ENCODE data around the gene LRRC53.

The LRRC53 gene

GRCh38 chr1:74436078-74436477 is 76.3 kb downstream of the LRRC53 start:
- DNase-seq (ENCODE audit: low spot score), result no peak

GRCh38 chr1:74434321-74434720 is 78.1 kb downstream of the LRRC53 start:
- no peak for DNase-seq (ENCODE audit: low spot score)

- DNase-seq (ENCODE audit: low spot score), result no peak
Observed at GRCh38 chr1:74432325-74432724, 80.1 kb downstream of the LRRC53 start.

GRCh38 chr1:74431531-74431930 is 80.9 kb downstream of the LRRC53 start:
- DNase-seq (ENCODE audit: low spot score), result no peak

- no peak for DNase-seq (ENCODE audit: low spot score)
Observed at GRCh38 chr1:74430342-74430934, 82.0 kb downstream of the LRRC53 start.

GRCh38 chr1:74429580-74429979 is 82.8 kb downstream of the LRRC53 start:
- no peak for DNase-seq (ENCODE audit: low spot score)

GRCh38 chr1:74427681-74428080 is 84.7 kb downstream of the LRRC53 start:
- peak; percentile 29 for DNase-seq (ENCODE audit: low spot score)

- DNase-seq (ENCODE audit: low spot score), result no peak
Observed at GRCh38 chr1:74426208-74426937, 86.0 kb downstream of the LRRC53 start.

GRCh38 chr1:74425676-74426075 is 86.7 kb downstream of the LRRC53 start:
- peak; percentile 14 for DNase-seq (ENCODE audit: low spot score)

- no peak for DNase-seq (ENCODE audit: low spot score)
Observed at GRCh38 chr1:74423471-74423870, 88.9 kb downstream of the LRRC53 start.

GRCh38 chr1:74422421-74423292 is 89.8 kb downstream of the LRRC53 start:
- peak; percentile 40 for DNase-seq (ENCODE audit: low spot score)

GRCh38 chr1:74420467-74420866 is 91.9 kb downstream of the LRRC53 start:
- DNase-seq (ENCODE audit: low spot score), result no peak
